HepG2 (cell line): ENCODE results near the gene CCDC77. TPM values are rescaled to one million over a fixed set of nuclear protein-coding genes. Genes with fewer than 3 reads are reported as not detected.

Experiments
- FIP1L1 ChIP-seq: fragments of 200-400 bp; formaldehyde crosslinking; IDR thresholded peaks from 2 replicates; pipeline ENCODE4 v1.6.1; 2018; ENCODE audit warnings: low read depth, mild to moderate bottlenecking, low read length, moderate library complexity, borderline replicate concordance; ENCODE audit not compliant: insufficient read depth
- GPBP1L1 ChIP-seq: sonication (generic); formaldehyde crosslinking; IDR thresholded peaks from 2 replicates; pipeline ENCODE4 v1.5.0; 2020; ENCODE audit warnings: mild to moderate bottlenecking, missing genetic modification reagents
- GPN1 ChIP-seq: sonication (generic); formaldehyde crosslinking; IDR thresholded peaks from 2 replicates; pipeline ENCODE4 v1.5.1; 2020; ENCODE audit warnings: missing genetic modification reagents, borderline replicate concordance
- MAFF ChIP-seq: IDR thresholded peaks from 2 replicates; pipeline ENCODE4 v1.6.1; 2011; ENCODE audit warnings: low read depth, low read length, improper control_type of control experiment
- MYC ChIP-seq: sonication (generic); formaldehyde crosslinking; IDR thresholded peaks from 2 replicates; pipeline ENCODE4 v1.9.0; 2021; ENCODE audit warnings: missing genetic modification reagents, borderline replicate concordance
- NCOR1 ChIP-seq: fragments of 200-600 bp; sonication (generic); IDR thresholded peaks from 2 replicates; pipeline ENCODE4 v1.7.0; 2017; ENCODE audit warnings: antibody characterized with exemption, low read length, borderline replicate concordance
- PITX1 ChIP-seq: sonication (generic); formaldehyde crosslinking; IDR thresholded peaks from 2 replicates; pipeline ENCODE4 v1.5.1; 2020; ENCODE audit warnings: mild to moderate bottlenecking, missing genetic modification reagents
- RNF2 ChIP-seq: fragments of 450-650 bp; conservative IDR thresholded peaks from 2 replicates; pipeline ENCODE4 v1.6.1; 2016; ENCODE audit warnings: low read depth
- SCMH1 ChIP-seq: sonication (generic); formaldehyde crosslinking; IDR thresholded peaks from 2 replicates; pipeline ENCODE4 v1.9.0; 2021; ENCODE audit warnings: missing genetic modification reagents, mild to moderate bottlenecking, borderline replicate concordance
- SIN3B ChIP-seq: fragments of 150-350 bp; IDR thresholded peaks from 2 replicates; pipeline ENCODE4 v1.6.1; 2014; ENCODE audit warnings: low read length
- SNAPC5 ChIP-seq: sonication (generic); formaldehyde crosslinking; IDR thresholded peaks from 2 replicates; pipeline ENCODE4 v1.8.1; 2023; ENCODE audit warnings: mild to moderate bottlenecking, missing genetic modification reagents, borderline replicate concordance
- SP140L ChIP-seq: sonication (generic); formaldehyde crosslinking; IDR thresholded peaks from 2 replicates; pipeline ENCODE4 v1.4.0; 2020; ENCODE audit warnings: missing genetic modification reagents, borderline replicate concordance
- TAF15 ChIP-seq: fragments of 200-400 bp; formaldehyde crosslinking; IDR thresholded peaks from one replicate; pipeline ENCODE4 v1.6.1; 2018; ENCODE audit warnings: mild to moderate bottlenecking, low read depth, low read length; ENCODE audit not compliant: poor library complexity, severe bottlenecking
- ZBTB7A ChIP-seq: sonication (generic); formaldehyde crosslinking; IDR thresholded peaks from 2 replicates; pipeline ENCODE4 v1.8.0; 2022; ENCODE audit warnings: mild to moderate bottlenecking, missing genetic modification reagents
- ZNF275 ChIP-seq: sonication (generic); formaldehyde crosslinking; IDR thresholded peaks from 2 replicates; pipeline ENCODE4 v1.8.0; 2022; ENCODE audit warnings: missing genetic modification reagents, mild to moderate bottlenecking, inconsistent platforms, borderline replicate concordance
- ZNF317 ChIP-seq: sonication (generic); formaldehyde crosslinking; IDR thresholded peaks from 2 replicates; pipeline ENCODE4 v1.5.0; 2020; ENCODE audit warnings: mild to moderate bottlenecking, missing genetic modification reagents
- ZNF547 ChIP-seq: sonication (generic); formaldehyde crosslinking; IDR thresholded peaks from 2 replicates; pipeline ENCODE4 v1.5.1; 2020; ENCODE audit warnings: mild to moderate bottlenecking, missing genetic modification reagents
- ZNF564 ChIP-seq: sonication (generic); formaldehyde crosslinking; IDR thresholded peaks from 2 replicates; pipeline ENCODE4 v1.8.1; 2023; ENCODE audit warnings: mild to moderate bottlenecking, missing genetic modification reagents
- ZNF607 ChIP-seq: sonication (generic); formaldehyde crosslinking; IDR thresholded peaks from 2 replicates; pipeline ENCODE4 v1.5.1; 2020; ENCODE audit warnings: missing genetic modification reagents, mild to moderate bottlenecking, borderline replicate concordance
- polyA plus RNA-seq, 8 experiments: library from polyadenylated mRNA; depleted of rRNA in 3 of 8; stranded (reverse) in 7 of 8; unstranded in 1 of 8; fragments of >200 nt; fragmentation: Illumina TruSeq in 4 of 8; extraction: Trizol in 4 of 8; gene quantifications; 2 replicates each; pipeline versions ENCODE4 v1.2.1 to v1.2.3, GENCODE V29; 2011 to 2016; ENCODE audit warnings: low read depth in 4 of 8, missing spikeins in 1 of 8, mixed read lengths in 1 of 8; ENCODE audit not compliant: insufficient read depth in 1 of 8
- total RNA-seq, 5 experiments: library from RNA; depleted of rRNA; stranded (reverse); fragments of >200 nt; fragmentation: Illumina TruSeq; extraction: Trizol; gene quantifications; 2 replicates each; pipeline ENCODE4 v1.2.3, GENCODE V29; 2016; ENCODE audit warnings: low read depth in 1 of 5
- TF ChIP-seq, protein P1 (sequence below): sonication (generic); formaldehyde crosslinking; IDR thresholded peaks from 2 replicates; pipeline ENCODE4 v1.5.1; 2020; ENCODE audit warnings: mild to moderate bottlenecking, missing genetic modification reagents, borderline replicate concordance
- TF ChIP-seq, protein P2 (sequence below): sonication (generic); formaldehyde crosslinking; IDR thresholded peaks from 2 replicates; pipeline ENCODE4 v1.8.0; 2022; ENCODE audit warnings: mild to moderate bottlenecking, missing genetic modification reagents, moderate library complexity
- TF ChIP-seq, protein P3 (sequence below): sonication (generic); formaldehyde crosslinking; conservative IDR thresholded peaks from 2 replicates; pipeline ENCODE4 v1.8.0; 2022; ENCODE audit warnings: low read depth, missing genetic modification reagents

CCDC77 gene
- total and polyA plus RNA-seq, 2 of the 13 experiments (the other 11 are each of a cell fraction or from before 2014, with no cell fraction given), result 6.4 to 16.4 TPM

GRCh38 chr12:401235-402028 lies at the start of gene CCDC77 (continued):
- no peak for TF ChIP-seq FIP1L1
- TF ChIP-seq SP140L (CRISPR knock-in tag), result no peak; the same call in 1 of the 2 replicates
- no peak for TF ChIP-seq PITX1 (CRISPR knock-in tag)
- TF ChIP-seq, protein P1, sequence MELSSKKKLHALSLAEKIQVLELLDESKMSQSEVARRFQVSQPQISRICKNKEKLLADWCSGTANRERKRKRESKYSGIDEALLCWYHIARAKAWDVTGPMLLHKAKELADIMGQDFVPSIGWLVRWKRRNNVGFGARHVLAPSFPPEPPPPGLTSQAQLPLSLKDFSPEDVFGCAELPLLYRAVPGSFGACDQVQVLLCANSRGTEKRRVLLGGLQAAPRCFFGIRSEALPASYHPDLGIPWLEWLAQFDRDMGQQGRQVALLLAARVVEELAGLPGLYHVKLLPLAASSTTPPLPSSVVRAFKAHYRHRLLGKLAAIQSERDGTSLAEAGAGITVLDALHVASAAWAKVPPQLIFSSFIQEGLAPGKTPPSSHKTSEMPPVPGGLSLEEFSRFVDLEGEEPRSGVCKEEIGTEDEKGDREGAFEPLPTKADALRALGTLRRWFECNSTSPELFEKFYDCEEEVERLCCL, result no peak
- TF ChIP-seq ZBTB7A, result no peak
- TF ChIP-seq MYC (CRISPR knock-in tag), result peak; percentile 62; the same call in 1 of the 2 replicates
- TF ChIP-seq GPBP1L1 (CRISPR knock-in tag), result no peak
- no peak; the same call in 1 of the 2 replicates for TF ChIP-seq SNAPC5 (CRISPR knock-in tag)
- TF ChIP-seq ZNF547 (CRISPR knock-in tag), result peak; percentile 60; the same call in 1 of the 2 replicates
- TF ChIP-seq SCMH1 (CRISPR knock-in tag), result no peak
- no peak for TF ChIP-seq ZNF275
- no peak for TF ChIP-seq NCOR1
- no peak for TF ChIP-seq MAFF
- TF ChIP-seq TAF15, result peak; percentile 53
- TF ChIP-seq, protein P2, sequence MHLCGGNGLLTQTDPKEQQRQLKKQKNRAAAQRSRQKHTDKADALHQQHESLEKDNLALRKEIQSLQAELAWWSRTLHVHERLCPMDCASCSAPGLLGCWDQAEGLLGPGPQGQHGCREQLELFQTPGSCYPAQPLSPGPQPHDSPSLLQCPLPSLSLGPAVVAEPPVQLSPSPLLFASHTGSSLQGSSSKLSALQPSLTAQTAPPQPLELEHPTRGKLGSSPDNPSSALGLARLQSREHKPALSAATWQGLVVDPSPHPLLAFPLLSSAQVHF (CRISPR knock-in tag), result no peak
- TF ChIP-seq GPN1 (CRISPR knock-in tag), result no peak
- TF ChIP-seq ZNF607 (CRISPR knock-in tag), result no peak
- no peak for TF ChIP-seq RNF2
- TF ChIP-seq, protein P3, sequence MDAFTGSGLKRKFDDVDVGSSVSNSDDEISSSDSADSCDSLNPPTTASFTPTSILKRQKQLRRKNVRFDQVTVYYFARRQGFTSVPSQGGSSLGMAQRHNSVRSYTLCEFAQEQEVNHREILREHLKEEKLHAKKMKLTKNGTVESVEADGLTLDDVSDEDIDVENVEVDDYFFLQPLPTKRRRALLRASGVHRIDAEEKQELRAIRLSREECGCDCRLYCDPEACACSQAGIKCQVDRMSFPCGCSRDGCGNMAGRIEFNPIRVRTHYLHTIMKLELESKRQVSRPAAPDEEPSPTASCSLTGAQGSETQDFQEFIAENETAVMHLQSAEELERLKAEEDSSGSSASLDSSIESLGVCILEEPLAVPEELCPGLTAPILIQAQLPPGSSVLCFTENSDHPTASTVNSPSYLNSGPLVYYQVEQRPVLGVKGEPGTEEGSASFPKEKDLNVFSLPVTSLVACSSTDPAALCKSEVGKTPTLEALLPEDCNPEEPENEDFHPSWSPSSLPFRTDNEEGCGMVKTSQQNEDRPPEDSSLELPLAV (CRISPR knock-in tag), result no peak
- TF ChIP-seq ZNF317, result no peak
- no peak for TF ChIP-seq ZNF564
- TF ChIP-seq SIN3B, result peak; percentile 90
